HCT116 (cell line): ENCODE measurements around the gene AUTS2. TPM values are rescaled to one million over a fixed set of nuclear protein-coding genes. Genes with fewer than 3 reads are reported as not detected.

Source experiments
- ATAC-seq: fragments of 200-7000 bp; cut with Tn5 transposase; 2 replicates; pipeline ENCODE4 v1.9.1; 2020; ENCODE audit warnings: mild to moderate bottlenecking, moderate library complexity
- BruUV-seq: library from RNA; stranded (reverse); fragments of 400-500 nt; replicated peaks from 2 replicates; lab custom pipeline; 2021; lab: Mats Ljungman, UMichigan
- CTCF ChIA-PET: fragments of 300-600 bp; sonication (Branson Sonifier 250); formaldehyde crosslinking; loops from one replicate; lab custom pipeline; 2021; ENCODE audit warnings: antibody characterized with exemption; lab: Charles Lee
- POLR2A ChIA-PET: fragments of 300-600, 350-600 bp; sonication (Branson Sonifier 250); formaldehyde crosslinking; loops from one replicate; lab custom pipeline; 2021; ENCODE audit warnings: antibody characterized with exemption; lab: Charles Lee
- RAD21 ChIA-PET, 2 experiments: fragments of 300-600 bp; sonication (Branson Sonifier 250); formaldehyde crosslinking; loops; one replicate each; lab custom pipeline; 2023; ENCODE audit warnings: low total read pairs in 2 of 2; ENCODE audit not compliant: uncharacterized antibody in 2 of 2, unreplicated experiment in 2 of 2, low non-redundant PET in 1 of 2; lab: Charles Lee
- DNase-seq: peaks from one replicate; pipeline ENCODE4 v3.0.0-alpha.2; 2010; ENCODE audit warnings: low read depth, low spot score
- H2AFZ ChIP-seq: fragments of 200-600 bp; shearing (Covaris generic), sonication (generic); 2 replicates; pipeline ENCODE4 v1.6.1; 2017; ENCODE audit warnings: low read depth, mixed run types, mixed read lengths, antibody characterized with exemption, low read length; ENCODE audit not compliant: poor library complexity, severe bottlenecking
- H3K27ac ChIP-seq: 2 replicates; pipeline ENCODE4 v1.5.1; 2012; ENCODE audit warnings: low read depth, low read length
- H3K27me3 ChIP-seq: fragments of 200-600 bp; sonication (generic); 2 replicates; pipeline ENCODE4 v1.6.1; 2016; ENCODE audit warnings: mixed run types, low read length, mixed read lengths; ENCODE audit not compliant: insufficient read depth
- H3K36me3 ChIP-seq, 2 experiments: fragments of 200-500 bp in 1 of 2; fragments of 200-600 bp in 1 of 2; sonication (Bioruptor generic) in 1 of 2; sonication (generic) in 1 of 2; 2 replicates each; pipeline versions ENCODE4 v1.5.1 to v1.6.1; 2014 to 2016; ENCODE audit warnings: low read length in 2 of 2, inconsistent platforms in 1 of 2, mixed read lengths in 1 of 2, mixed run types in 1 of 2; ENCODE audit not compliant: insufficient read depth in 2 of 2, control insufficient read depth in 1 of 2
- H3K4me1 ChIP-seq, 2 experiments: fragments of 200-600 bp in 1 of 2; sonication (generic) in 1 of 2; 2 replicates each; pipeline versions ENCODE4 v1.5.1 to v1.6.1; 2012 to 2017; ENCODE audit warnings: low read length in 2 of 2, inconsistent platforms in 1 of 2, mild to moderate bottlenecking in 1 of 2, mixed read lengths in 1 of 2, mixed run types in 1 of 2, moderate library complexity in 1 of 2; ENCODE audit not compliant: insufficient read depth in 2 of 2, control insufficient read depth in 1 of 2
- H3K4me2 ChIP-seq: fragments of 200-600 bp; sonication (generic); 2 replicates; pipeline ENCODE4 v1.6.1; 2017; ENCODE audit warnings: mixed run types, low read length, mixed read lengths
- H3K4me3 ChIP-seq, 2 experiments: fragments of 200-600 bp in 1 of 2; sonication (generic) in 1 of 2; replicated peaks in 1 of 2; 2 replicates each; pipeline ENCODE4 v1.5.1; 2011 to 2016; ENCODE audit warnings: low read length in 2 of 2, control low read depth in 1 of 2, low read depth in 1 of 2, mild to moderate bottlenecking in 1 of 2, mixed read lengths in 1 of 2, mixed run types in 1 of 2
- H3K79me2 ChIP-seq: fragments of 200-600 bp; sonication (generic); 2 replicates; pipeline ENCODE4 v1.6.1; 2017; ENCODE audit warnings: mild to moderate bottlenecking, mixed run types, low read length, moderate library complexity, mixed read lengths; ENCODE audit not compliant: insufficient read depth
- H3K9ac ChIP-seq: fragments of 200-600 bp; sonication (generic); 2 replicates; pipeline ENCODE4 v1.6.1; 2016; ENCODE audit warnings: low read length, mixed read lengths
- H3K9me2 ChIP-seq: fragments of 200-600 bp; sonication (generic), shearing (Covaris generic); 2 replicates; pipeline ENCODE4 v1.6.1; 2017; ENCODE audit warnings: mixed run types, mild to moderate bottlenecking, moderate library complexity; ENCODE audit not compliant: insufficient read depth
- H3K9me3 ChIP-seq, 2 experiments: fragments of 200-500 bp in 1 of 2; fragments of 200-600 bp in 1 of 2; sonication (Bioruptor generic) in 1 of 2; sonication (generic) in 1 of 2; 2 replicates each; pipeline ENCODE4 v1.6.1; 2014 to 2017; ENCODE audit warnings: low read length in 2 of 2, mixed read lengths in 2 of 2, inconsistent platforms in 1 of 2, low read depth in 1 of 2, mild to moderate bottlenecking in 1 of 2, mixed run types in 1 of 2, moderate library complexity in 1 of 2; ENCODE audit not compliant: control insufficient read depth in 1 of 2, insufficient read depth in 1 of 2
- H4K20me1 ChIP-seq: fragments of 200-600 bp; sonication (generic), shearing (Covaris generic); 2 replicates; pipeline ENCODE4 v1.6.1; 2017; ENCODE audit warnings: mixed run types, mild to moderate bottlenecking, moderate library complexity; ENCODE audit not compliant: insufficient read depth
- CBX3 ChIP-seq: IDR thresholded peaks from 2 replicates; pipeline ENCODE4 v1.6.1; 2012; ENCODE audit warnings: low read depth
- CEBPB ChIP-seq: IDR thresholded peaks from 2 replicates; pipeline ENCODE4 v1.6.1; 2012; ENCODE audit warnings: low read depth
- ELF1 ChIP-seq: IDR thresholded peaks from 2 replicates; pipeline ENCODE4 v1.6.1; 2012; ENCODE audit warnings: low read depth, borderline replicate concordance
- EZH2 ChIP-seq: fragments of 200-600 bp; sonication (generic); IDR thresholded peaks from 2 replicates; pipeline ENCODE4 v1.6.1; 2017; ENCODE audit warnings: antibody characterized with exemption, mixed run types
- FOSL1 ChIP-seq: IDR thresholded peaks from 2 replicates; pipeline ENCODE4 v1.6.1; 2012; ENCODE audit warnings: low read depth
- POLR2A ChIP-seq: IDR thresholded peaks from 2 replicates; pipeline ENCODE4 v1.7.0; 2011; ENCODE audit warnings: borderline replicate concordance; ENCODE audit not compliant: insufficient read depth, insufficient read length; ENCODE audit errors: extremely low read depth
- POLR2AphosphoS5 ChIP-seq: IDR thresholded peaks from 2 replicates; pipeline ENCODE4 v1.6.1; 2011; ENCODE audit warnings: mild to moderate bottlenecking, low read depth, low read length, moderate library complexity
- REST ChIP-seq: IDR thresholded peaks from 2 replicates; pipeline ENCODE4 v1.6.1; 2012; ENCODE audit warnings: low read depth
- SRF ChIP-seq: IDR thresholded peaks from 2 replicates; pipeline ENCODE4 v1.6.1; 2012; ENCODE audit warnings: low read depth
- ZNF274 ChIP-seq: fragments of 200-500 bp; sonication (Bioruptor generic); IDR thresholded peaks from 2 replicates; pipeline ENCODE4 v1.6.1; 2014; ENCODE audit warnings: mild to moderate bottlenecking, low read depth, low read length, inconsistent platforms
- intact Hi-C: fragments of 100-400 bp; cut with micrococcal nuclease; formaldehyde crosslinking; loops from 2 replicates; pipeline ENCODE4 v1.10.0; 2022
- total RNA-seq: library from RNA; stranded (reverse); gene quantifications from one replicate; pipeline ENCODE4 v1.2.1, GENCODE V29; 2021; ENCODE audit not compliant: unreplicated experiment
- TF ChIP-seq, protein P1 (sequence below), 3 experiments: fragments of 200-600 bp in 1 of 3; sonication (generic) in 1 of 3; IDR thresholded peaks in 2 of 3; conservative IDR thresholded peaks in 1 of 3; 2 replicates each; pipeline ENCODE4 v1.5.1; 2012 to 2017; ENCODE audit warnings: low read depth in 2 of 3, low read length in 2 of 3, antibody characterized with exemption in 1 of 3, borderline replicate concordance in 1 of 3, control low read depth in 1 of 3, mild to moderate bottlenecking in 1 of 3, mixed read lengths in 1 of 3, mixed run types in 1 of 3, moderate library complexity in 1 of 3; ENCODE audit not compliant: insufficient read depth in 1 of 3
- TF ChIP-seq, protein P2 (sequence below): IDR thresholded peaks from 2 replicates; pipeline ENCODE4 v1.6.1; 2012
- TF ChIP-seq, protein P3 (sequence below): IDR thresholded peaks from 2 replicates; pipeline ENCODE4 v1.6.1; 2012
- TF ChIP-seq, protein P4 (sequence below): IDR thresholded peaks from 2 replicates; pipeline ENCODE4 v1.6.1; 2011; ENCODE audit warnings: mild to moderate bottlenecking, low read length, moderate library complexity; ENCODE audit not compliant: insufficient replicate concordance; ENCODE audit errors: extremely low read depth

AUTS2 gene
- total RNA-seq, 1 experiment from 2014 or later = 0.93 TPM

DNA sequence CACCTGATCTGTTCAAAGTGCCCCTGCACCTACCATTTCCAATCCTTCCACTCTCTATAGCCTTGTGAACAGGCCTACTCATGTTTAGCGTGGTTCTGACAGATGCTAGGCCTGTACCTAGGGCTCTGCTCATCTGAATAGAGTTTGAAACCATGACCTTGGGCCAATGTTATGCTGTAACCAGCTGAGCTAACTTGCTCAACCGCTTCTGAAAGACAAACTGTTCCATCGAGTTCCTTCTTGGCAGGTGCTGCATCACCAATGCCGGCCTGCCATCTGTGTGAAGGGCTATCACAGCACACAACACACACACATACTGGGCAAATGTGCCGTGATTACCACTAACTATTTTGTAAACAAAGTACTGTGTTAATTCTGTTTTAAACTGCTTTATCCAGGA is 1114.7 kb downstream of the AUTS2 start:
- RAD21 ChIA-PET = no interaction called here
- Histone ChIP-seq H3K27me3 (no peaks in the 10 kb centered on the region), H3K4me2 (no peak overlapping the region), H3K79me2 (no peaks in the 10 kb centered on the region), H3K9me2 (no peaks in the 10 kb centered on the region), H3K9me3 (peaks cover 0 to 9% of the 10 kb centered on the region in 2 experiments; a peak in 2 of 4 replicates), H3K9ac (no peak overlapping the region), H3K4me1 (no peaks in the 10 kb centered on the region), H3K4me3 (no peak overlapping the region), H3K27ac (no peak overlapping the region), H4K20me1 (no peaks in the 10 kb centered on the region), H2AFZ (no peak overlapping the region), H3K36me3 (no peaks in the 10 kb centered on the region)
- TF ChIP-seq EZH2 (no peak), ZNF274 (no peak), CEBPB (no peak), FOSL1 (no peak), POLR2AphosphoS5 (no peak), POLR2A (no peak), REST (no peak), ELF1 (no peak), SRF (no peak), CBX3 (no peak)
- TF ChIP-seq, protein P1, sequence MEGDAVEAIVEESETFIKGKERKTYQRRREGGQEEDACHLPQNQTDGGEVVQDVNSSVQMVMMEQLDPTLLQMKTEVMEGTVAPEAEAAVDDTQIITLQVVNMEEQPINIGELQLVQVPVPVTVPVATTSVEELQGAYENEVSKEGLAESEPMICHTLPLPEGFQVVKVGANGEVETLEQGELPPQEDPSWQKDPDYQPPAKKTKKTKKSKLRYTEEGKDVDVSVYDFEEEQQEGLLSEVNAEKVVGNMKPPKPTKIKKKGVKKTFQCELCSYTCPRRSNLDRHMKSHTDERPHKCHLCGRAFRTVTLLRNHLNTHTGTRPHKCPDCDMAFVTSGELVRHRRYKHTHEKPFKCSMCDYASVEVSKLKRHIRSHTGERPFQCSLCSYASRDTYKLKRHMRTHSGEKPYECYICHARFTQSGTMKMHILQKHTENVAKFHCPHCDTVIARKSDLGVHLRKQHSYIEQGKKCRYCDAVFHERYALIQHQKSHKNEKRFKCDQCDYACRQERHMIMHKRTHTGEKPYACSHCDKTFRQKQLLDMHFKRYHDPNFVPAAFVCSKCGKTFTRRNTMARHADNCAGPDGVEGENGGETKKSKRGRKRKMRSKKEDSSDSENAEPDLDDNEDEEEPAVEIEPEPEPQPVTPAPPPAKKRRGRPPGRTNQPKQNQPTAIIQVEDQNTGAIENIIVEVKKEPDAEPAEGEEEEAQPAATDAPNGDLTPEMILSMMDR (IDR thresholded peaks at IDR 0.05 in 2 of 3, conservative IDR thresholded peaks at IDR 0.05 in 1 of 3; ENCODE audit: borderline replicate concordance in 1 of 3, insufficient read depth in 1 of 3, low read depth in 2 of 3, low read length in 2 of 3) = no peak
- TF ChIP-seq, protein P2, sequence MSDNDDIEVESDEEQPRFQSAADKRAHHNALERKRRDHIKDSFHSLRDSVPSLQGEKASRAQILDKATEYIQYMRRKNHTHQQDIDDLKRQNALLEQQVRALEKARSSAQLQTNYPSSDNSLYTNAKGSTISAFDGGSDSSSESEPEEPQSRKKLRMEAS = no peak
- TF ChIP-seq, protein P3, sequence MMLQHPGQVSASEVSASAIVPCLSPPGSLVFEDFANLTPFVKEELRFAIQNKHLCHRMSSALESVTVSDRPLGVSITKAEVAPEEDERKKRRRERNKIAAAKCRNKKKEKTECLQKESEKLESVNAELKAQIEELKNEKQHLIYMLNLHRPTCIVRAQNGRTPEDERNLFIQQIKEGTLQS = no peak
- TF ChIP-seq, protein P4, sequence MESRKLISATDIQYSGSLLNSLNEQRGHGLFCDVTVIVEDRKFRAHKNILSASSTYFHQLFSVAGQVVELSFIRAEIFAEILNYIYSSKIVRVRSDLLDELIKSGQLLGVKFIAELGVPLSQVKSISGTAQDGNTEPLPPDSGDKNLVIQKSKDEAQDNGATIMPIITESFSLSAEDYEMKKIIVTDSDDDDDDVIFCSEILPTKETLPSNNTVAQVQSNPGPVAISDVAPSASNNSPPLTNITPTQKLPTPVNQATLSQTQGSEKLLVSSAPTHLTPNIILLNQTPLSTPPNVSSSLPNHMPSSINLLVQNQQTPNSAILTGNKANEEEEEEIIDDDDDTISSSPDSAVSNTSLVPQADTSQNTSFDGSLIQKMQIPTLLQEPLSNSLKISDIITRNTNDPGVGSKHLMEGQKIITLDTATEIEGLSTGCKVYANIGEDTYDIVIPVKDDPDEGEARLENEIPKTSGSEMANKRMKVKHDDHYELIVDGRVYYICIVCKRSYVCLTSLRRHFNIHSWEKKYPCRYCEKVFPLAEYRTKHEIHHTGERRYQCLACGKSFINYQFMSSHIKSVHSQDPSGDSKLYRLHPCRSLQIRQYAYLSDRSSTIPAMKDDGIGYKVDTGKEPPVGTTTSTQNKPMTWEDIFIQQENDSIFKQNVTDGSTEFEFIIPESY = no peak
- POLR2A ChIA-PET = no interaction called here
- no peak for ATAC-seq
- BruUV-seq = no TSS peak
- DNase-seq = no peak
- CTCF ChIA-PET = no interaction called here
- intact Hi-C loops = no loop called here
